Sigmoid colon (tissue), 7 donors: Measurements from ENCODE around the gene SND1. TPM values are rescaled to one million over a fixed set of nuclear protein-coding genes. Genes with fewer than 3 reads are reported as not detected.

Experiments used
- DNase-seq: peaks from one replicate; pipeline ENCODE4 v3.0.0-alpha.2; 2019
- H3K27ac ChIP-seq, 4 donors: fragments of 200-600 bp; sonication (generic); one replicate each; pipeline ENCODE4 v1.5.1; 2016 to 2019; ENCODE audit warnings: mild to moderate bottlenecking in 1 of 4
- H3K27me3 ChIP-seq, 3 donors: fragments of 200-600 bp; sonication (generic); one replicate each; pipeline ENCODE4 v1.5.1; 2019; ENCODE audit warnings: mild to moderate bottlenecking in 1 of 3
- H3K36me3 ChIP-seq, 4 donors: fragments of 200-600 bp; sonication (generic); one replicate each; pipeline ENCODE4 v1.5.1; 2016 to 2019
- H3K4me1 ChIP-seq, 4 donors: fragments of 200-600 bp; sonication (generic); one replicate each; pipeline ENCODE4 v1.5.1; 2017 to 2019
- H3K4me3 ChIP-seq, 4 donors: fragments of 200-600 bp; sonication (generic); one replicate each; pipeline ENCODE4 v1.5.1; 2017 to 2019; ENCODE audit warnings: mild to moderate bottlenecking in 2 of 4, moderate library complexity in 1 of 4
- H3K9me3 ChIP-seq, 4 donors: fragments of 200-600 bp in 3 of 4; sonication (generic) in 3 of 4; one replicate each; pipeline versions ENCODE4 v1.5.1 to v1.6.1; 2013 to 2019
- EP300 ChIP-seq, 4 donors: sonication (generic); formaldehyde crosslinking; IDR thresholded peaks; one replicate each; pipeline ENCODE4 v1.6.1; 2017; ENCODE audit warnings: antibody characterized with exemption in 4 of 4
- POLR2A ChIP-seq, 2 donors: fragments of 450-650 bp; IDR thresholded peaks; one replicate each; pipeline ENCODE4 v1.6.1; 2016; ENCODE audit warnings: antibody characterized with exemption in 2 of 2, mild to moderate bottlenecking in 2 of 2, moderate library complexity in 2 of 2
- POLR2AphosphoS5 ChIP-seq, 4 donors: sonication (generic); formaldehyde crosslinking; IDR thresholded peaks; one replicate each; pipeline ENCODE4 v1.6.1; 2017; ENCODE audit warnings: antibody characterized with exemption in 4 of 4
- WGBS, 2 donors: extraction: QIAGEN DNeasy Blood & Tissue Kit; methylation state at CpG; one replicate each; pipeline ENCODE4 v1.1.7; 2013; 5-methylcytosine and 5-hydroxymethylcytosine counted together
- intact Hi-C: fragments of 100-400 bp; cut with DNase I; formaldehyde crosslinking; loops from one replicate; pipeline ENCODE4 v1.15.1; 2023
- polyA plus RNA-seq, 3 donors: library from polyadenylated mRNA; stranded (reverse); fragments of 200-250 nt; gene quantifications; one replicate each; pipeline ENCODE4 v1.2.3, GENCODE V29; 2013
- total RNA-seq, 4 donors: library from RNA; depleted of rRNA; stranded (reverse); fragments of >200 nt; gene quantifications; one replicate each; pipeline ENCODE4 v1.1.0, GENCODE V29; 2016
- TF ChIP-seq, protein P1 (sequence below), 4 experiments: fragments of 450-650 bp in 3 of 4; fragments of 200-600 bp in 1 of 4; IDR thresholded peaks; one replicate each; pipeline ENCODE4 v1.5.1; 2016 to 2019; ENCODE audit warnings: antibody characterized with exemption in 4 of 4, mild to moderate bottlenecking in 3 of 4, moderate library complexity in 2 of 4
- donor health status: healthy with polysubstance abuse.
- donor health status: Bipolar disorder and iron deficiency.
- donor health status: healthy.

SND1 gene
- total and polyA plus RNA-seq, 7 donors: 30.6 to 93.4 (median 71.3) TPM

DNA sequence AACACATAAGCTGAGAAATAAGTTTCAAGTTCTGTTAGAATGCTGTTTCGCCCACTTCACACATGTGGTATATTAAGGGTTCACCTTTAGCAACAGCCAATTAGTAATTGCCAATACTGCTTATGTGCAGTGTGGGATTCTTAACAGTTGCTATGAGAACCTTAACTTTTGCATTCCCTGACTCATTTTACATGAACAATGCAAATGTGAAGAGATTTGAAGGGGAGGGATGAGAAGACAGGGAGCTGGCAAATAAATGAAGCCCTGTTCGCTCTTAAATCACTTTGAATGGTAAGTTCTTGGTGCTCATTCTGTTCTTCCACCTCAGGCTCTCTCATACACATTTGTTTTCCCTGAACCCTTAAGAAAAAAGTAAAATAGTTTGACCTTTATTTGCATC, 296.9 kb downstream of the SND1 start:
- intact Hi-C loops: no loop called here
- no peak overlapping the region for H3K27ac ChIP-seq

DNA sequence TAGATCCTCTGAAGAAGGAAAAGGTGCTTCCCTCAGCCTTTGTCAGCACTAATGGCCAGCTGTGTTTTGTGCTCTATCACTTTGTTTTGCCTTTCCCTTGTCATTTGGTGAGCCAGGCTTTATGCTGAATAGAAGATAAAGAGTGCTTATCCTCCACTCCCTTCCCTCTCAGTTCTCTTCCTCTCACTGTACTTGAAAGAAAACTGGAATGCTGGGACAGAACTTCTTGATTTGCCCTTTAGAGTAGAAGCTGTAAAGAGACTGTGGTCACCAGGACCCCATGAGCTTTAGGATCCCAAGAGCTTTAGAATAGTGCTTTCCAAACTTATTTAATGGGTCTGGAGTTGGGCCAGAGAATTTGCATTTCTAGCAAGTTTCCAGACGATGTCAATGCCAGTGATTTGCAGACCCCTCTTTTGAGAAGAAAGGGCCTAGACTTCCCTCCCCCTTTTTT, 297.8 kb downstream of the SND1 start:
- DNase-seq: no peak
- no peaks in the 10 kb centered on the region for H3K27me3 ChIP-seq
- no peaks in the 10 kb centered on the region for H3K36me3 ChIP-seq
- intact Hi-C loops: no loop called here
- TF ChIP-seq, protein P1, sequence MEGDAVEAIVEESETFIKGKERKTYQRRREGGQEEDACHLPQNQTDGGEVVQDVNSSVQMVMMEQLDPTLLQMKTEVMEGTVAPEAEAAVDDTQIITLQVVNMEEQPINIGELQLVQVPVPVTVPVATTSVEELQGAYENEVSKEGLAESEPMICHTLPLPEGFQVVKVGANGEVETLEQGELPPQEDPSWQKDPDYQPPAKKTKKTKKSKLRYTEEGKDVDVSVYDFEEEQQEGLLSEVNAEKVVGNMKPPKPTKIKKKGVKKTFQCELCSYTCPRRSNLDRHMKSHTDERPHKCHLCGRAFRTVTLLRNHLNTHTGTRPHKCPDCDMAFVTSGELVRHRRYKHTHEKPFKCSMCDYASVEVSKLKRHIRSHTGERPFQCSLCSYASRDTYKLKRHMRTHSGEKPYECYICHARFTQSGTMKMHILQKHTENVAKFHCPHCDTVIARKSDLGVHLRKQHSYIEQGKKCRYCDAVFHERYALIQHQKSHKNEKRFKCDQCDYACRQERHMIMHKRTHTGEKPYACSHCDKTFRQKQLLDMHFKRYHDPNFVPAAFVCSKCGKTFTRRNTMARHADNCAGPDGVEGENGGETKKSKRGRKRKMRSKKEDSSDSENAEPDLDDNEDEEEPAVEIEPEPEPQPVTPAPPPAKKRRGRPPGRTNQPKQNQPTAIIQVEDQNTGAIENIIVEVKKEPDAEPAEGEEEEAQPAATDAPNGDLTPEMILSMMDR (IDR thresholded peaks at IDR 0.05): no peak
- TF ChIP-seq POLR2AphosphoS5 (IDR thresholded peaks at IDR 0.05): no peak
- no peak for TF ChIP-seq POLR2A (IDR thresholded peaks at IDR 0.05)
- TF ChIP-seq EP300 (IDR thresholded peaks at IDR 0.05): no peak
- WGBS, 2 donors: 70 to 79% methylated on average over 1 of the region's 1 CpG
- H3K9me3 ChIP-seq: no peaks in the 10 kb centered on the region
- H3K27ac ChIP-seq: no peak overlapping the region
- H3K4me3 ChIP-seq: no peak overlapping the region
- H3K4me1 ChIP-seq: peaks cover 0 to 38% (median 29%) of the 10 kb centered on the region in 4 donors

More for the DNA sequence above, 296.9 kb downstream of the SND1 start:
- Histone ChIP-seq H3K36me3 (no peaks in the 10 kb centered on the region), H3K4me1 (peaks cover 0 to 31% (median 20%) of the 10 kb centered on the region in 4 donors), H3K9me3 (no peaks in the 10 kb centered on the region), H3K4me3 (no peak overlapping the region), H3K27me3 (no peaks in the 10 kb centered on the region)
- TF ChIP-seq, protein P1 (IDR thresholded peaks at IDR 0.05): no peak
- TF ChIP-seq POLR2A (IDR thresholded peaks at IDR 0.05) (no peak), EP300 (IDR thresholded peaks at IDR 0.05) (no peak), POLR2AphosphoS5 (IDR thresholded peaks at IDR 0.05) (no peak)
- WGBS, 2 donors: 96 to 97% methylated on average over 2 of the region's 2 CpGs
- DNase-seq: no peak

- intact Hi-C loops: no loop called here
- Histone ChIP-seq H3K27ac (no peak overlapping the region), H3K4me1 (peaks cover 0 to 39% (median 33%) of the 10 kb centered on the region in 4 donors), H3K27me3 (no peaks in the 10 kb centered on the region), H3K9me3 (no peaks in the 10 kb centered on the region), H3K36me3 (no peaks in the 10 kb centered on the region), H3K4me3 (no peak overlapping the region)
- WGBS, 2 donors: 94 to 95% methylated on average over 6 of the region's 6 CpGs
- no peak for TF ChIP-seq POLR2AphosphoS5 (IDR thresholded peaks at IDR 0.05)
- no peak for TF ChIP-seq EP300 (IDR thresholded peaks at IDR 0.05)
- TF ChIP-seq, protein P1 (IDR thresholded peaks at IDR 0.05): no peak
- no peak for TF ChIP-seq POLR2A (IDR thresholded peaks at IDR 0.05)
- DNase-seq: no peak
Observed at GRCh38 chr7:127950233-127950935, 298.4 kb downstream of the SND1 start.

DNA sequence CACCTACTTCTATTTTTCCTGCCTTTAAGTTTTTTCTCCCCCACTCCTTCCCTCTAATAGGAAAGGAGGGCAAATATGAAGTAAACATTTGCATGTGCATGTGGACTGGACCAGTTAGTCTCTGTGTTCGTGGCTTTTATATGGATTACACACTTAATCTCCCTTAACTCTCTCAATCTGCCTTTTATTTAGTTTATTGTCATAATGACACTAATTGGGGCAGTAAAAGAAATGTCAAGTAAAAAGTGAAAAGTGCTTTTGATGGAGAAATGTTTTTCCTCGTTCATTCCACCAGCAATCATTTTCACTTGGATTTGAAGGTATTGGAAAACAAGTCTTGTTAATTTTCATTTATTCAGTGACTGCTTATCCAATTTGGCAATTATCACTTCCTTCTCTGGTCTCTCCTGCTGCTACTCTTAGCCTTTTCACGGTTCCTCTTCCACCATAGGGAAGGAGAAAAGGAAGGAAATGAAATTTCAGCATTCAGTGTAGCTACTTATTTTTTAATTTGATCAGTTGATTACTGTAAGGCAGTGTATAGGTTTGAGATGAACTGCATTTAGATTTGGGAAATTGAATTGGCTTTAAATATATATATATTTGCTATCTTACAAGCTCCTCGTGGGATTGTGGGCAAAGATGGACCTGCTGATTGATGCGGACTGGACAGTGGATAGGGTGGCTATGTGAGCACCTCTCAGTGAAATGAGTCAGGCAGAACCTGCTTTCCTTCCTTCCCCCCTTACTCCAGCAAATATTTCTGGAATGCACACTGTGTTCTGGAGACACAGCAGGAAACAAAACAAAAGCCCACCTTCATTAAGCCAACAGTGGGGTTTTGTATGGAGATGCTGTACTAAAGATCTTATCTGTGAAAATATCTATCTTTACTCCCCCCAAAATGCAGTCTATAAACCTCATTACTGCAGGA, 301.7 kb downstream of the SND1 start:
- WGBS, 2 donors: 80 to 85% methylated on average over 5 of the region's 5 CpGs
- Histone ChIP-seq H3K27ac (peak overlapping the region in 3 of 4 donors; percentile 28 to 76 (median 73)), H3K4me3 (no peak overlapping the region), H3K9me3 (no peaks in the 10 kb centered on the region), H3K27me3 (no peaks in the 10 kb centered on the region), H3K4me1 (peaks cover 0 to 47% (median 35%) of the 10 kb centered on the region in 4 donors), H3K36me3 (no peaks in the 10 kb centered on the region)
- intact Hi-C loops: no loop called here
- no peak for TF ChIP-seq POLR2AphosphoS5 (IDR thresholded peaks at IDR 0.05)
- TF ChIP-seq, protein P1 (IDR thresholded peaks at IDR 0.05): no peak
- TF ChIP-seq POLR2A (IDR thresholded peaks at IDR 0.05): no peak
- TF ChIP-seq EP300 (IDR thresholded peaks at IDR 0.05): no peak
- DNase-seq: no peak
